ENCODE measurements around the gene ACTL10. TPM values are rescaled to one million over a fixed set of nuclear protein-coding genes. Genes with fewer than 3 reads are reported as not detected.

The ACTL10 gene
- total and polyA plus RNA-seq, 2 of the 13 experiments (the other 11 are each of a cell fraction or from before 2014, with no cell fraction given), result not detected

DNA sequence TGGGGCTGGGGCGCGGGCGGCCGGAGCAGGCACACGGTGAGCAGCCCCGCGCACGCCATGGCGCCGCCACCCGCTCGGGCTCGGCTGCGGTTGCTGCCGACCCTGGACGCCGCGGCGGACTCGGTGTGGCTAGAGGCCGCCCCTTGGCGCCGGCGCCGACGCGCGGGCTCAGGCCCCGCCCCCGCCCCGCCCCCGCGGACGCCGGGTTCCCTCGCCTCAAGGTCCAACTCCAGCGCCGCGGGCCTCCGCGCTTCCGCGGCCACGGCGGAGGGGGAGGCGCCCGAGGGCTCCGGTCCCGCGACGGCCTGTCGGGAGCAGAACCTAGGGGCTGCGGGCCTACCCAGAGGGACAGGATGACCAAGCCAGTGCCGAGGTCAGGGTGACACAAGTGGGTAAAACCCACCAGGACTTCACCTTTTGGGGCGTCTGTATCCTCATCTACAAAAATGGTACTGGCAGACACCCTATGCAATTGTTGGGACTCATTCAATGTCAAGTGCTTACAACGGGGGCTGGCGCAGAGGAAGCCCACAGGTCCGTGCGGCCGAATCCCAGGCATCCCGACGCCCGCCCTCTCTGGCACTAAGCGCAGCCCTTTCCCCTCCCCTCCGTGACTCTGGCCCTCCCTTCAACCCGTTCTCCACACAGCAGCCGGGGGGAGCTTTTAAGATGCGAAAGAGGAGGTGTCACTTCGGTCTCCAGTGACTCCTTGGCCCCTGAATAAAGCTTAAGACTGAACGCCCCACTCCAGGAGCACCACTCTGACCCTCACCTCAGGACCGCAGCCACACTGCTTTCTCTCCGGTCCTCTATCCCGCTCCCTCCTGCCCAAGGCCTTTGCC is 7.8 kb downstream of the ACTL10 start, which contains the start of gene NECAB3 (continued):
- TF ChIP-seq, protein P1, sequence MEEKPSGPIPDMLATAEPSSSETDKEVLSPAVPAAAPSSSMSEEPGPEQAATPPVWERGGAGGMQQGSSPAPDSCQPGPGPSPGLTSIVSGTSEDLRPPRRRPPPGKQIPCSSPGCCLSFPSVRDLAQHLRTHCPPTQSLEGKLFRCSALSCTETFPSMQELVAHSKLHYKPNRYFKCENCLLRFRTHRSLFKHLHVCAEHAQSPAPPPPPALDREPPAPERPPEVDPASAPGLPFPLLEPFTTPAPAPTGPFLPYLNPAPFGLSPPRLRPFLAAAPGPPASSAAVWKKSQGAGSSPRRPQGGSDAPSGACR (CRISPR knock-in tag; IDR thresholded peaks at IDR 0.05), result no peak
- TF ChIP-seq SOX13 (IDR thresholded peaks at IDR 0.05), result peak; percentile 50; the same call in 1 of the 2 replicates
- TF ChIP-seq SOX13 (CRISPR knock-in tag; conservative IDR thresholded peaks at IDR 0.05 in 1 of 2, IDR thresholded peaks at IDR 0.05 in 1 of 2), result peak in 1 of 2 experiments; percentile 57; a peak in 2 of 4 replicates
- TF ChIP-seq SRSF4 (IDR thresholded peaks at IDR 0.05; ENCODE audit: low read depth, low read length, poor library complexity, severe bottlenecking), result no peak
- TF ChIP-seq EZH2 (conservative IDR thresholded peaks at IDR 0.05; ENCODE audit: low read depth, low read length), result no peak
- peak; percentile 39; the same call in 1 of the 2 replicates for TF ChIP-seq FOXO1 (CRISPR knock-in tag; IDR thresholded peaks at IDR 0.05)
- TF ChIP-seq THAP11 (CRISPR knock-in tag; IDR thresholded peaks at IDR 0.05), result peak; percentile 76
- TF ChIP-seq SRY (CRISPR knock-in tag; IDR thresholded peaks at IDR 0.05), result peak; percentile 45; the same call in 1 of the 2 replicates
- peak; percentile 17; the same call in 1 of the 2 replicates for TF ChIP-seq KMT2A (CRISPR knock-in tag; IDR thresholded peaks at IDR 0.05)
- TF ChIP-seq MATR3 (CRISPR knock-in tag; IDR thresholded peaks at IDR 0.05), result 0 out of 2 replicates have a peak, but pooled peaks have one; percentile 25
- 0 out of 2 replicates have a peak, but pooled peaks have one; percentile 54 for TF ChIP-seq STAT5B (CRISPR knock-in tag; IDR thresholded peaks at IDR 0.05)
- peak; percentile 93 for TF ChIP-seq ZC3H13 (CRISPR knock-in tag; IDR thresholded peaks at IDR 0.05)
- TF ChIP-seq, protein P2, sequence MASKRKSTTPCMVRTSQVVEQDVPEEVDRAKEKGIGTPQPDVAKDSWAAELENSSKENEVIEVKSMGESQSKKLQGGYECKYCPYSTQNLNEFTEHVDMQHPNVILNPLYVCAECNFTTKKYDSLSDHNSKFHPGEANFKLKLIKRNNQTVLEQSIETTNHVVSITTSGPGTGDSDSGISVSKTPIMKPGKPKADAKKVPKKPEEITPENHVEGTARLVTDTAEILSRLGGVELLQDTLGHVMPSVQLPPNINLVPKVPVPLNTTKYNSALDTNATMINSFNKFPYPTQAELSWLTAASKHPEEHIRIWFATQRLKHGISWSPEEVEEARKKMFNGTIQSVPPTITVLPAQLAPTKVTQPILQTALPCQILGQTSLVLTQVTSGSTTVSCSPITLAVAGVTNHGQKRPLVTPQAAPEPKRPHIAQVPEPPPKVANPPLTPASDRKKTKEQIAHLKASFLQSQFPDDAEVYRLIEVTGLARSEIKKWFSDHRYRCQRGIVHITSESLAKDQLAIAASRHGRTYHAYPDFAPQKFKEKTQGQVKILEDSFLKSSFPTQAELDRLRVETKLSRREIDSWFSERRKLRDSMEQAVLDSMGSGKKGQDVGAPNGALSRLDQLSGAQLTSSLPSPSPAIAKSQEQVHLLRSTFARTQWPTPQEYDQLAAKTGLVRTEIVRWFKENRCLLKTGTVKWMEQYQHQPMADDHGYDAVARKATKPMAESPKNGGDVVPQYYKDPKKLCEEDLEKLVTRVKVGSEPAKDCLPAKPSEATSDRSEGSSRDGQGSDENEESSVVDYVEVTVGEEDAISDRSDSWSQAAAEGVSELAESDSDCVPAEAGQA (IDR thresholded peaks at IDR 0.05; ENCODE audit: low read depth), result no peak
- TF ChIP-seq, protein P2 (CRISPR knock-in tag; IDR thresholded peaks at IDR 0.05; ENCODE audit: borderline replicate concordance), result peak; percentile 94
- TF ChIP-seq PTBP1 (IDR thresholded peaks at IDR 0.05; ENCODE audit: low read depth, low read length, poor library complexity, severe bottlenecking), result peak; percentile 49
- peak; percentile 44; the same call in 1 of the 2 replicates for TF ChIP-seq RXRB (CRISPR knock-in tag; IDR thresholded peaks at IDR 0.05; ENCODE audit: borderline replicate concordance)
- no peak for TF ChIP-seq POLR2AphosphoS2 (IDR thresholded peaks at IDR 0.05; ENCODE audit: low read depth, low read length)
- TF ChIP-seq ZNF891 (CRISPR knock-in tag; IDR thresholded peaks at IDR 0.05), result no peak; the same call in 1 of the 2 replicates
- TF ChIP-seq ZNF251 (CRISPR knock-in tag; IDR thresholded peaks at IDR 0.05), result peak; percentile 68; the same call in 1 of the 2 replicates
- TF ChIP-seq NONO (IDR thresholded peaks at IDR 0.05), result no peak
- peak; percentile 91 for TF ChIP-seq NONO (CRISPR knock-in tag; conservative IDR thresholded peaks at IDR 0.05)
- TF ChIP-seq FOXC1 (CRISPR knock-in tag; IDR thresholded peaks at IDR 0.05; ENCODE audit: borderline replicate concordance), result peak; percentile 46; the same call in 1 of the 2 replicates
